Right atrium auricular region (tissue), 2 donors: ENCODE results near the gene COL4A2. TPM values are rescaled to one million over a fixed set of nuclear protein-coding genes. Genes with fewer than 3 reads are reported as not detected.

Source experiments
- DNase-seq: peaks from one replicate; pipeline ENCODE4 v3.0.0-alpha.2; 2019; ENCODE audit warnings: low spot score
- H3K27ac ChIP-seq, 2 donors: fragments of 200-600 bp; sonication (generic); 1 replicate in 1 of 2; 2 replicates in 1 of 2; pipeline ENCODE4 v1.5.1; 2016 to 2019
- H3K27me3 ChIP-seq, 2 donors: fragments of 200-600 bp; sonication (generic); one replicate each; pipeline versions ENCODE4 v1.5.1 to v1.6.0; 2017 to 2019
- H3K36me3 ChIP-seq: fragments of 200-600 bp; sonication (generic); one replicate; pipeline ENCODE4 v1.5.1; 2016
- H3K4me1 ChIP-seq, 2 donors: fragments of 200-600 bp; sonication (generic); one replicate each; pipeline versions ENCODE4 v1.5.1 to v1.6.0; 2017 to 2019
- H3K4me3 ChIP-seq, 2 donors: fragments of 200-600 bp; sonication (generic); 1 replicate in 1 of 2; 2 replicates in 1 of 2; pipeline ENCODE4 v1.5.1; 2017 to 2019; ENCODE audit warnings: mild to moderate bottlenecking in 1 of 2, moderate library complexity in 1 of 2
- H3K9me3 ChIP-seq, 2 donors: fragments of 200-600 bp; sonication (generic); one replicate each; pipeline ENCODE4 v1.5.1; 2019
- CTCF ChIP-seq, 2 donors: fragments of 200-600 bp; sonication (generic); IDR thresholded peaks; one replicate each; pipeline ENCODE4 v1.5.1; 2019; ENCODE audit warnings: antibody characterized with exemption in 2 of 2
- total RNA-seq, 2 donors: library from RNA; depleted of rRNA; stranded (reverse); fragments of >200 nt; gene quantifications; one replicate each; pipeline ENCODE4 v1.1.0, GENCODE V29; 2016

Gene COL4A2
- total RNA-seq, 2 donors from 2014 or later, result 141 to 153 TPM

GRCh38 chr13:110342474-110342873, 35.4 kb downstream of the COL4A2 start:
- Histone ChIP-seq H3K36me3 (no peaks in the 10 kb centered on the region), H3K27ac (peak overlapping the region; percentile 91 to 93), H3K4me3 (no peak overlapping the region), H3K4me1 (peaks cover 0 to 82% of the 10 kb centered on the region in 2 donors), H3K9me3 (no peaks in the 10 kb centered on the region), H3K27me3 (no peaks in the 10 kb centered on the region)
- TF ChIP-seq CTCF (IDR thresholded peaks at IDR 0.05), result no peak
- DNase-seq, result no peak

GRCh38 chr13:110343241-110343865, 36.3 kb downstream of the COL4A2 start:
- Histone ChIP-seq H3K27me3 (no peaks in the 10 kb centered on the region), H3K36me3 (no peaks in the 10 kb centered on the region), H3K4me1 (peaks cover 0 to 82% of the 10 kb centered on the region in 2 donors), H3K27ac (peak overlapping the region; percentile 91 to 93), H3K9me3 (no peaks in the 10 kb centered on the region), H3K4me3 (no peak overlapping the region)
- TF ChIP-seq CTCF (IDR thresholded peaks at IDR 0.05), result no peak
- DNase-seq, result peak; percentile 53

GRCh38 chr13:110344320-110344719, 37.2 kb downstream of the COL4A2 start:
- peak overlapping the region in 1 of 2 donors; percentile 74 for H3K27ac ChIP-seq
- no peaks in the 10 kb centered on the region for H3K36me3 ChIP-seq
- DNase-seq, result peak; percentile 4
- H3K4me1 ChIP-seq, result peaks cover 0 to 82% of the 10 kb centered on the region in 2 donors
- no peak for TF ChIP-seq CTCF (IDR thresholded peaks at IDR 0.05)
- H3K27me3 ChIP-seq, result no peaks in the 10 kb centered on the region
- no peaks in the 10 kb centered on the region for H3K9me3 ChIP-seq
- no peak overlapping the region for H3K4me3 ChIP-seq

DNA sequence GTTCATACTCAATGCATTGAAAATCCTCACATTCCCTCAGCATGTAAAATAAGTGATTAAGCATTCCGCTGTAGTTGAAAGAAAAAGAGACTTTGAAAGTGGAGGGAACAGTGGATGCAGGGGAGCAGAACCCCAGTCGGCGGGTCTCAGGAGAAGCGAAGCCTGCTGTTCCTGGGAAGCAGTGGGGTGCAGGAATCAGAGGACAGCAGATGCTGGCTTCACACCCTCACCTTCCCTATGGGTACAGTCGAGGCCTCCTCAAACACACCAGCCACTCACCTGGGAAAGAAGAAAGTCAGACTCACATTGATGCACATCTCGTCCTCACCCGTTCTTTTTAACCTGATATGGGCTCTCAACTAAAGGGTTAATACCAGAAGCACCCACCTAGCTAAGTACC, 38.2 kb downstream of the COL4A2 start:
- no peak for TF ChIP-seq CTCF (IDR thresholded peaks at IDR 0.05)

DNA sequence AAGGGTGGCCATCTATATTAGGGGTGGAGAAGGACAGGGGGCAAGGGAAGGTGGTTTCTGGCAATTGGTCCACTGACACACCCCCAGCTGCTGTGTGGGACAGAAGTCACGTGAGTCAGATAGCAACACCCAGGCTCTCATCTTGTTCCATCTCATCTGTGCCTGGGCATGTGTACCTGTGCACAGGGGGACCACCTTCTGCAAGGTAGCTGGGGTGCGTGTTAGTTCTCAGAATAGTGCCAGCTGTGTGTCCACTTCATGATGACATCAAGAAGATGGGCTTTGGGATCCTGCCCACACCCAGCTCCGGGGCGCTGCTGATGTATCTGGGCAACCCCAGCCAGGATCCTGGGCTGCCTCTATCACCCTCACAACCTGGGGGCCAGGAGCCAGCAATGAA, 38.6 kb downstream of the COL4A2 start:
- no peak for DNase-seq
- Histone ChIP-seq H3K36me3 (no peaks in the 10 kb centered on the region), H3K27ac (peak overlapping the region in 1 of 2 donors; percentile 74), H3K9me3 (no peaks in the 10 kb centered on the region), H3K27me3 (no peaks in the 10 kb centered on the region), H3K4me1 (peaks cover 0 to 82% of the 10 kb centered on the region in 2 donors), H3K4me3 (no peak overlapping the region)
- TF ChIP-seq CTCF (IDR thresholded peaks at IDR 0.05), result no peak

More for the DNA sequence above, 38.2 kb downstream of the COL4A2 start:
- peaks cover 0 to 82% of the 10 kb centered on the region in 2 donors for H3K4me1 ChIP-seq
- DNase-seq, result peak; percentile 16
- H3K9me3 ChIP-seq, result no peaks in the 10 kb centered on the region
- H3K36me3 ChIP-seq, result no peaks in the 10 kb centered on the region
- peak overlapping the region; percentile 4 to 74 for H3K27ac ChIP-seq
- H3K4me3 ChIP-seq, result no peak overlapping the region
- H3K27me3 ChIP-seq, result no peaks in the 10 kb centered on the region

DNA sequence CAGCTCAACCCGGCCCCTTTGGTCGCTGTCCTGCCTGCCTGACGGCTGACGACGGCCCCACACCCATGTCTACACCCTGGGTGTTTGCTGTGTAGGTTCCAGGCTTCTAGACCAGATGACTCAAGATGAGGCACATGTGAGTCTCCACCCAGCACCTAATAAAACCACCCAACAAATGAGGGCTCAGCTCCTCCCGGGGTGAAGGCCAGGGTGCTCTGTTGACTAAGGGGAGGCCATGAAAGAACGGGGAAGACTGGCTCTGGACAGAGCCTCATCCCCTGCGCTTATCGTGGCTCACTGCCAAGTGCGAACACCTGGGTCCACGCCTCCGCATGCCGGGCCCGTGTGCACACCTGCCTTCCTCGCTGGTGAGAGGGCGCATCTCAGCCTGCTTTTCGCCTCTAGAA, 39.6 kb downstream of the COL4A2 start:
- Histone ChIP-seq H3K4me1 (peaks cover 0 to 79% of the 10 kb centered on the region in 2 donors), H3K27ac (peak overlapping the region; percentile 72 to 74), H3K36me3 (no peaks in the 10 kb centered on the region)

More for the DNA sequence above, 39.6 kb downstream of the COL4A2 start:
- H3K9me3 ChIP-seq, result no peaks in the 10 kb centered on the region
- DNase-seq, result no peak
- TF ChIP-seq CTCF (IDR thresholded peaks at IDR 0.05), result no peak
- no peaks in the 10 kb centered on the region for H3K27me3 ChIP-seq
- H3K4me3 ChIP-seq, result no peak overlapping the region
